KMS-11 (cell line): ENCODE results near the gene HERPUD1.

Source experiments
- H2AFZ ChIP-seq: fragments of 200-600 bp; sonication (generic); 2 replicates; pipeline ENCODE4 v1.6.1; 2016; ENCODE audit warnings: antibody characterized with exemption, mixed run types, low read depth
- H3K27ac ChIP-seq: fragments of 200-600 bp; sonication (generic); 2 replicates; pipeline ENCODE4 v1.6.1; 2016; ENCODE audit warnings: mild to moderate bottlenecking, mixed run types
- H3K27me3 ChIP-seq: fragments of 200-600 bp; sonication (generic); 2 replicates; pipeline ENCODE4 v1.6.1; 2017; ENCODE audit warnings: mild to moderate bottlenecking, low read depth, mixed run types, moderate library complexity; ENCODE audit not compliant: insufficient read depth
- H3K36me3 ChIP-seq: fragments of 200-600 bp; sonication (generic); 2 replicates; pipeline ENCODE4 v1.6.1; 2017; ENCODE audit warnings: mild to moderate bottlenecking, mixed run types; ENCODE audit not compliant: insufficient read depth
- H3K4me1 ChIP-seq: fragments of 200-600 bp; sonication (generic); 2 replicates; pipeline ENCODE4 v1.6.1; 2016; ENCODE audit warnings: mild to moderate bottlenecking, low read depth, mixed run types; ENCODE audit not compliant: poor library complexity, severe bottlenecking
- H3K4me2 ChIP-seq: fragments of 200-600 bp; sonication (generic); 2 replicates; pipeline ENCODE4 v1.7.0; 2016; ENCODE audit warnings: mild to moderate bottlenecking, mixed run types
- H3K4me3 ChIP-seq: fragments of 200-600 bp; sonication (generic); IDR thresholded peaks from 2 replicates; pipeline ENCODE4 v1.6.1; 2017; ENCODE audit warnings: low read depth, low read length, mixed read lengths; ENCODE audit not compliant: insufficient read depth
- H3K79me2 ChIP-seq: fragments of 200-600 bp; sonication (generic); 2 replicates; pipeline ENCODE4 v1.6.1; 2016; ENCODE audit warnings: low read depth, mixed run types; ENCODE audit not compliant: insufficient read depth
- H3K9ac ChIP-seq: fragments of 200-600 bp; sonication (generic); 2 replicates; pipeline ENCODE4 v1.6.1; 2016; ENCODE audit warnings: mild to moderate bottlenecking, mixed run types
- H4K20me1 ChIP-seq: fragments of 200-600 bp; sonication (generic); 2 replicates; pipeline ENCODE4 v1.6.1; 2016; ENCODE audit warnings: mild to moderate bottlenecking, mixed run types; ENCODE audit not compliant: insufficient read depth
- CTCF ChIP-seq: fragments of 200-600 bp; sonication (generic); conservative IDR thresholded peaks from 2 replicates; pipeline ENCODE4 v1.6.1; 2017; ENCODE audit warnings: low read depth, mild to moderate bottlenecking, antibody characterized with exemption, low read length, moderate library complexity, mixed read lengths

HERPUD1 gene

GRCh38 chr16:56948234-56948633 is 16.3 kb downstream of the HERPUD1 start:
- no peak for TF ChIP-seq CTCF
- Histone ChIP-seq H3K79me2 (no peaks in the 10 kb centered on the region), H3K36me3 (no peaks in the 10 kb centered on the region; the same call in 1 of the 2 replicates), H3K4me1 (peaks cover 80% of the 10 kb centered on the region), H2AFZ (no peak overlapping the region), H3K4me2 (no peak overlapping the region), H3K27ac (no peak overlapping the region), H3K9ac (no peak overlapping the region), H4K20me1 (no peaks in the 10 kb centered on the region), H3K27me3 (no peaks in the 10 kb centered on the region), H3K4me3 (no peak overlapping the region)

GRCh38 chr16:56950051-56950450 is 18.1 kb downstream of the HERPUD1 start:
- Histone ChIP-seq H3K27ac (no peak overlapping the region; the same call in 1 of the 2 replicates), H3K4me3 (no peak overlapping the region), H3K36me3 (no peaks in the 10 kb centered on the region), H4K20me1 (no peaks in the 10 kb centered on the region), H3K4me2 (no peak overlapping the region), H2AFZ (no peak overlapping the region), H3K79me2 (no peaks in the 10 kb centered on the region), H3K9ac (no peak overlapping the region), H3K4me1 (peaks cover 62% of the 10 kb centered on the region), H3K27me3 (no peaks in the 10 kb centered on the region)
- no peak for TF ChIP-seq CTCF

DNA sequence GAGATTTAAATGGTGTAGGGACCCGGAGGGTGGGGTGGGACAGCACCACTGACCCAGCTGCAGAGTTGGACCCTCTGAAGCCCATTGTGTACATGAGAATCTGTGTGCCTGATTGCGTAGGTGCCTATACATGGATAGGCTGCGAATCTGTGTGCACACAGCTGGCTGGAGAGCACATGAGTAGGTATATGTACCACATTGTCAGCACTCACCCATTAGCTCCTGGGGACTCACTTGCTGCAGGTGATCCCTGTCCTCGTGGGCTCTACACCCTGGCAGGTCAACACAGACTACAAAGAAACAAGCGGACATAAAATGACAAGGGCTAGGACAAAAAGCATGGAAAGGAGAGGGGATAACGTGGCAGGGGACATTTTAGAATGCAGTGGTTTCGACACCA is 18.5 kb downstream of the HERPUD1 start:
- no peaks in the 10 kb centered on the region for H3K27me3 ChIP-seq
- H3K36me3 ChIP-seq = no peaks in the 10 kb centered on the region
- no peak for TF ChIP-seq CTCF
- H3K27ac ChIP-seq = no peak overlapping the region; the same call in 1 of the 2 replicates
- H2AFZ ChIP-seq = no peak overlapping the region
- no peak overlapping the region for H3K4me3 ChIP-seq
- H3K4me2 ChIP-seq = no peak overlapping the region
- no peak overlapping the region for H3K9ac ChIP-seq
- H3K4me1 ChIP-seq = peaks cover 58% of the 10 kb centered on the region
- H4K20me1 ChIP-seq = no peaks in the 10 kb centered on the region
- no peaks in the 10 kb centered on the region for H3K79me2 ChIP-seq

DNA sequence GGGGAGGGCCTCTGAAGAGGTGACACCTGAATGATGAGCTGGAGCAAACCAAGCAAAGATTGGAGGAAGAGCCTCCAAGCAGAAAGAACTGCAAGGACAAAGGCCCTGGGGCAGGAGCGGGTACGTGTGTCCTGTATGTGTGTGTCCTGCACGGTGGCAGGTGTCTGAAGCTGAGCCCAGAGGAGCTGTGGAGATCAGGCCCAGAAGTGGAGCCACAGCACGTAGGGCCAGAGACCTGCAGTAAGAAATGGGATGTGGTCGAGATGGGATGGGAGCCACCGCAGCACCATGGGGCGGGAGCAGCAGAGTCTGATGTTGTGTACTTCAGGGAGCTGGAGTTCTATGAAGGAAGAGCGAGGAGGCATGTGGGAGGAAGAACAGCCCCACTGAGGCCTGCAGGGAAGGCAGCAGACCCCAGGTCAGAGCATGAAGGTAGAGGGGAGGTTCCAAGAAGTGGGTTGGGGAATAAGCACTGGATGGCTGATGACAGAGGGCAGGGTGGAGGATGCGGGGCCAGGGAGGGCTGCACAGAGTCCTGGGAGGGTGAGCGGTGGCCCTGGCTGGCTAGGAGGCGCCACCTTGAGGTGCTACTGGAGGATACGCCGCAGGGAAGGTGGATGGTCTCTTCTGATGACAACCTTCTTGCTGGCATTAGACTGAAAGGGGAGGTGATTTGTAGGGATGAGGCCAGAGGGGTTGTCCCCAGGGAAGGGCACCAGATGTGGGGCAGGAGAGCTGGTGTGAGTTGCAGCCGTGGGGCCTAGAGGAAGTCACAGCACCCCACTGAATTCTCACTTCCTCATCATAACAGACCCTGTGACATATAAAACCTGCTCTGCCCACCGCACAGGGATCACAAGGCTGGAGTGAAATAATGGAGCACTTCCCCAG is 19.2 kb downstream of the HERPUD1 start:
- H3K36me3 ChIP-seq = no peaks in the 10 kb centered on the region
- peaks cover 52% of the 10 kb centered on the region for H3K4me1 ChIP-seq
- no peaks in the 10 kb centered on the region for H3K27me3 ChIP-seq
- no peak overlapping the region for H3K27ac ChIP-seq
- TF ChIP-seq CTCF = peak; percentile 72
- H2AFZ ChIP-seq = no peak overlapping the region; the same call in 1 of the 2 replicates
- H3K79me2 ChIP-seq = no peaks in the 10 kb centered on the region
- no peak overlapping the region for H3K9ac ChIP-seq
- H4K20me1 ChIP-seq = no peaks in the 10 kb centered on the region
- no peak overlapping the region for H3K4me3 ChIP-seq
- H3K4me2 ChIP-seq = peak overlapping the region; percentile 8; the same call in 1 of the 2 replicates
